Activated naive CD4-positive, alpha-beta T cell treated with anti-CD3 and anti-CD28 coated beads for 36 hours (primary cell): ENCODE data around the gene DNAI4. TPM values are rescaled to one million over a fixed set of nuclear protein-coding genes. Genes with fewer than 3 reads are reported as not detected.

ENCODE experiments used
- CTCF ChIA-PET: fragments of 350-600 bp; sonication (Branson Sonifier 250); formaldehyde crosslinking; loops from one replicate; lab custom pipeline; 2021; ENCODE audit warnings: antibody characterized with exemption; lab: Charles Lee
- DNase-seq: peaks from one replicate; pipeline ENCODE4 v3.0.0-alpha.2; 2020
- H3K27ac Mint-ChIP-seq: one replicate; pipeline ENCODE4 v1.8.0; 2021; ENCODE audit warnings: mild to moderate bottlenecking, mixed read lengths
- H3K27me3 Mint-ChIP-seq: one replicate; pipeline ENCODE4 v1.8.0; 2021; ENCODE audit warnings: low read depth, mixed read lengths
- H3K36me3 Mint-ChIP-seq: one replicate; pipeline ENCODE4 v1.8.0; 2021; ENCODE audit warnings: low read depth, mixed read lengths
- H3K4me1 Mint-ChIP-seq: one replicate; pipeline ENCODE4 v1.8.0; 2021; ENCODE audit warnings: low read depth, mixed read lengths
- H3K4me3 Mint-ChIP-seq: one replicate; pipeline ENCODE4 v1.8.0; 2021; ENCODE audit warnings: mild to moderate bottlenecking, moderate library complexity, mixed read lengths
- H3K9me3 Mint-ChIP-seq: one replicate; pipeline ENCODE4 v1.8.0; 2021; ENCODE audit warnings: mixed read lengths
- intact Hi-C: fragments of 100-400 bp; cut with micrococcal nuclease; formaldehyde crosslinking; loops from one replicate; pipeline ENCODE4 v1.15.1; 2023
- total RNA-seq, 2 experiments: library from RNA; stranded (reverse); gene quantifications; one replicate each; pipeline ENCODE4 v1.2.3, GENCODE V29; 2021

DNAI4 gene
- total RNA-seq, 2 experiments from 2014 or later, result 0.83 to 1.5 TPM

DNA sequence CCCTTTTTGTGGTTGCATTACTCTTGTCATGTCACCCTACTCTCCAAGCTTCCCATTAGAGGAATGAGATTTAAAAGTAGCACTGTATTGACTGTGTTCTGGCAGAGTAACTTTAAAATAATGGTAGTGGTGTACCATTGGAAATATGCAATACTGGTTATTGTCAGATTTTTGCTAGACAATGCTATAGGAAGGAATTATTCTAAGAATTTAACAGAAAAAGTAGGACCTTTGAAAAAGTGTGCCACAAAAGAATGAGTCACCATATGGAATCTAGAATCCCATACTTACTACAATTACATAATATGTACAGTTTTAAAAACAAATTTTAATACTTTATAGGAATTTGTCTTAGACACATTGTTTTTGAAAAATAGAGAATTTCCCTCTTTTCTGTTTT is 14.0 kb upstream of the DNAI4 start:
- no peak for DNase-seq
- no peak overlapping the region for H3K4me3 Mint-ChIP-seq

DNA sequence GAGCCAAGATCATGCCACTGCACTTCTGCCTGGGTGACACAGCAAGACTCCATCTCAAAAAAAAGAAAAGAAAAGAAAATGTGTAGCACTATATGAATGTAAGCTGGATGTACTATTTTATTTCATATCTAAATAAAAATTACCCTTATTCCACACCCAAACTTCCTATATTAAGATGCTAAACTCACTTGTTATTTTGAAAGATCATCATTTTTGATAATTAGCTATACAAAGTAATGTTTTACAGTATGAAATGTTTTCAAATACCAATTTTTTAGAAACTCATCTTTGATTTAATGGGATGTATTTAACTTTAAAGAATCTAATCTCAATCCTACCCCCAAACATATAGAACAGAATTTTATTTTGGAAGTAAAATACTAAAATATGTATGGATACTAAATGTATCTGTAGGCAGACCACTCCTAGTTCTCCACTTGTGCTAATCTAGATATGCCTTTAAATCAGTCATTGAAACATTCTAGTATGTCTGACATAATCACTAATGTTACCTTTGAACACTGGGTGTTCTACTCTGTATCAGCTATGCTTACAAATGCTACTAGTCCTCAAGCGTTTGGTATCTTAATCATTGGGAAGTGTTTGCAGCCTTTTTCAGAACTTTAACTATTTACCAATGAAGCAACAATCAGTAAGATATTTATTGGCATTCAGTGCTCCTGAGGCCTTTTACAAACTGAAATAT is 13.0 kb upstream of the DNAI4 start:
- intact Hi-C loops, result loop anchor here (1.0 to 10.0 kb wide), 4 partner anchors 7 to 1873 kb away; no protein-coding TSS in a partner anchor
- CTCF ChIA-PET, result interaction anchor here (0.8 kb wide), 1 partner anchor 9 kb away, joined by 3 read pairs; no protein-coding TSS in a partner anchor
- peaks cover 86% of the 10 kb centered on the region for H3K4me1 Mint-ChIP-seq
- peak overlapping the region; percentile 36 for H3K27ac Mint-ChIP-seq
- no peaks in the 10 kb centered on the region for H3K9me3 Mint-ChIP-seq
- DNase-seq, result no peak
- peaks cover 28% of the 10 kb centered on the region for H3K36me3 Mint-ChIP-seq
- no peak overlapping the region for H3K4me3 Mint-ChIP-seq
- H3K27me3 Mint-ChIP-seq, result no peaks in the 10 kb centered on the region

More for the DNA sequence above, 14.0 kb upstream of the DNAI4 start:
- H3K9me3 Mint-ChIP-seq, result no peaks in the 10 kb centered on the region
- H3K27ac Mint-ChIP-seq, result no peak overlapping the region
- intact Hi-C loops, result loop anchor here (1.0 to 10.0 kb wide), 4 partner anchors 8 to 1874 kb away; no protein-coding TSS in a partner anchor
- peaks cover 84% of the 10 kb centered on the region for H3K4me1 Mint-ChIP-seq
- CTCF ChIA-PET, result no interaction called here
- peaks cover 28% of the 10 kb centered on the region for H3K36me3 Mint-ChIP-seq
- H3K27me3 Mint-ChIP-seq, result no peaks in the 10 kb centered on the region

GRCh38 chr1:66933887-66934700 is 9.4 kb upstream of the DNAI4 start:
- H3K27me3 Mint-ChIP-seq, result no peaks in the 10 kb centered on the region
- no peaks in the 10 kb centered on the region for H3K9me3 Mint-ChIP-seq
- no peak for DNase-seq
- CTCF ChIA-PET, result interaction anchor here (0.9 to 1.3 kb wide), 3 partner anchors 13 to 216 kb away, joined by 3 to 5 read pairs (median 4); no protein-coding TSS in a partner anchor
- H3K4me1 Mint-ChIP-seq, result peaks cover 67% of the 10 kb centered on the region
- intact Hi-C loops, result loop anchor here (5.0 to 10.0 kb wide), 4 partner anchors 338 to 1869 kb away; no protein-coding TSS in a partner anchor
- peaks cover 30% of the 10 kb centered on the region for H3K36me3 Mint-ChIP-seq
- peak overlapping the region; percentile 74 for H3K4me3 Mint-ChIP-seq
- peak overlapping the region; percentile 84 for H3K27ac Mint-ChIP-seq

DNA sequence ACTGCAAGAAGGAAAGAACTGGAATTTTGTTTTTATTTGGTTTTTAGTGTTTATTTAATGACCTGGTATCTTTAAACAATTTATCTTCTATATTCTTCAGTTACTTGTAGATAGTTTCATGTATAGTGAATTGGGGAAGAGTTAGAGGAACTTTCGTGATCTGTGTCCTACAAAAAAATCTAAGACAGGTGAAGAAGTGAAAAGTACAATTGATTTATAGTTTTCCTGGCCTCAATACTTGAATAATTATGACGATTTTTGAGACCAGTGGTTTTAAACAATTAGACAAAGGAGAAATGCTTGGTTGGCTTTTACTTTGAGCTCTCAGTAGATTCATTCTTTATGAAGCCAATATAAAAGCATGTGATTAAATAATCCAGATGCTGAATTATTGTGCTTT is 7.6 kb upstream of the DNAI4 start:
- H3K36me3 Mint-ChIP-seq, result peaks cover 30% of the 10 kb centered on the region
- CTCF ChIA-PET, result no interaction called here

GRCh38 chr1:66931590-66931989 is 6.9 kb upstream of the DNAI4 start:
- Mint-ChIP-seq H3K9me3 (no peaks in the 10 kb centered on the region), H3K27ac (peak overlapping the region; percentile 92), H3K4me1 (peaks cover 56% of the 10 kb centered on the region), H3K36me3 (peaks cover 25% of the 10 kb centered on the region), H3K4me3 (peak overlapping the region; percentile 84), H3K27me3 (no peaks in the 10 kb centered on the region)
- CTCF ChIA-PET, result interaction anchor here (0.7 kb wide), 1 partner anchor 24 kb away, joined by 3 read pairs; no protein-coding TSS in a partner anchor
- no peak for DNase-seq
- intact Hi-C loops, result loop anchor here (2.0 to 10.0 kb wide), 6 partner anchors 49 to 1867 kb away; no protein-coding TSS in a partner anchor

More for the DNA sequence above, 7.6 kb upstream of the DNAI4 start:
- DNase-seq, result no peak
- H3K4me3 Mint-ChIP-seq, result peak overlapping the region; percentile 75
- H3K9me3 Mint-ChIP-seq, result no peaks in the 10 kb centered on the region
- intact Hi-C loops, result loop anchor here (5.0 to 10.0 kb wide), 4 partner anchors 340 to 1867 kb away; no protein-coding TSS in a partner anchor
- H3K4me1 Mint-ChIP-seq, result peaks cover 60% of the 10 kb centered on the region
- H3K27me3 Mint-ChIP-seq, result no peaks in the 10 kb centered on the region
- peak overlapping the region; percentile 84 for H3K27ac Mint-ChIP-seq

DNA sequence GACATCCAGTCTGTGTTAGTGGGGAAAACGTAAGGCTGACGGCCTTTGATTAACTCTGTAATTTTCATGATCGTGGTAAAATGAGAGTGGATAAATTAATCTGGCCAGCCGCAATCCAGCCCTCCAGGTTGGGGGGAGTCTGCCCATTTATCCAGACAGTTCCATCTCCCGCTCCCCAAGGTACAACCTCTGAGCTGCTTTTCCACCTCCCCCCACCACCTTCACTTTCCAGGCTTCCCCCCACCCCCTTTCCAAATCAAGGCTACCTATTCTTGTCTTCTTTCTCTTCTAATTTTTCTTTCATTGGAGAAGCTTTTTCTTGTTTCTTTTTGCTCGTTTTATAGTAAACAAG is 6.1 kb upstream of the DNAI4 start:
- Mint-ChIP-seq H3K27me3 (no peaks in the 10 kb centered on the region), H3K4me3 (peak overlapping the region; percentile 84), H3K27ac (peak overlapping the region; percentile 92), H3K9me3 (no peaks in the 10 kb centered on the region), H3K4me1 (peaks cover 56% of the 10 kb centered on the region), H3K36me3 (peaks cover 25% of the 10 kb centered on the region)
- CTCF ChIA-PET, result interaction anchor here (1.6 kb wide), 1 partner anchor 10 kb away, joined by 4 read pairs; no protein-coding TSS in a partner anchor
- DNase-seq, result no peak
- intact Hi-C loops, result loop anchor here (1.0 to 10.0 kb wide), 11 partner anchors 8 to 1866 kb away; no protein-coding TSS in a partner anchor

GRCh38 chr1:66929999-66930822 is 5.6 kb upstream of the DNAI4 start:
- Mint-ChIP-seq H3K27ac (peak overlapping the region; percentile 92), H3K4me1 (peaks cover 51% of the 10 kb centered on the region), H3K4me3 (peak overlapping the region; percentile 84), H3K36me3 (peaks cover 20% of the 10 kb centered on the region), H3K9me3 (no peaks in the 10 kb centered on the region), H3K27me3 (no peaks in the 10 kb centered on the region)
- intact Hi-C loops, result loop anchor here (1.0 to 10.0 kb wide), 13 partner anchors 8 to 1865 kb away; partner anchors contain the start of genes LEPR and LEPROT
- DNase-seq, result peak; percentile 92
- CTCF ChIA-PET, result interaction anchor here (1.6 kb wide), 1 partner anchor 11 kb away, joined by 4 read pairs; no protein-coding TSS in a partner anchor

- peaks cover 18% of the 10 kb centered on the region for H3K36me3 Mint-ChIP-seq
- H3K4me1 Mint-ChIP-seq, result peaks cover 46% of the 10 kb centered on the region
- intact Hi-C loops, result loop anchor here (5.0 to 10.0 kb wide), 2 partner anchors 495 to 1507 kb away; partner anchors contain the start of genes LEPR and LEPROT
- no peaks in the 10 kb centered on the region for H3K9me3 Mint-ChIP-seq
- no peaks in the 10 kb centered on the region for H3K27me3 Mint-ChIP-seq
- no peak for DNase-seq
- CTCF ChIA-PET, result interaction anchor here (1.6 kb wide), 1 partner anchor 12 kb away, joined by 4 read pairs; no protein-coding TSS in a partner anchor
- peak overlapping the region; percentile 84 for H3K4me3 Mint-ChIP-seq
- H3K27ac Mint-ChIP-seq, result peak overlapping the region; percentile 92
Observed at GRCh38 chr1:66929691-66929998, 5.0 kb upstream of the DNAI4 start.

DNA sequence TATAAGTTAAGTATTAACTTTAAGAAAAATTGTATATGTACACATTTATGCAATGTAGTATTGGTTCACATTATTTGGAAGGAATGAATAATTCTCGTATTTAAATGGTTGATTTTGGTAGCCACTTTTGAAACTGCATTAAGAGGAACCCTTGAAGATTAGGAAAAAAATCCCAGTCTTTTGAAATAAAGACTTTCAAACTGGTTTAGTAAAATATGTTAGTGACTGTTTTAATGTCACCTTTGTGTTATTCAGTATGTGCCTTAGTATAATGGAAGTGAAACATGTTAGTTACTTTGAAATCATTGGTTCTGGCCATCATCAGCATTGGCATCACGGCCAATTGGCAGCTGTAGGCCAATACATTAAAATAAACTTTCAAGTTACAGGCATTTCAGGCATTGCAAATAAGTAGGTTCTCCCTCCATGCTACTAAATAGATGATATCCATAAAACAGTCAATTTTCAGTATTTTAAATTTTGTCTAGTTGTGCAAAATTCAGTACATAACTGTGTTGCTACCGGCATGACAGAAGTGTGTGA is 4.6 kb upstream of the DNAI4 start:
- no peaks in the 10 kb centered on the region for H3K9me3 Mint-ChIP-seq
- peak overlapping the region; percentile 84 for H3K4me3 Mint-ChIP-seq
- H3K27ac Mint-ChIP-seq, result peak overlapping the region; percentile 92
- intact Hi-C loops, result loop anchor here (5.0 to 10.0 kb wide), 2 partner anchors 494 to 1507 kb away; partner anchors contain the start of genes LEPR and LEPROT
- peaks cover 18% of the 10 kb centered on the region for H3K36me3 Mint-ChIP-seq
- CTCF ChIA-PET, result no interaction called here
- no peaks in the 10 kb centered on the region for H3K27me3 Mint-ChIP-seq
- peaks cover 46% of the 10 kb centered on the region for H3K4me1 Mint-ChIP-seq
- peak; percentile 26 for DNase-seq

- intact Hi-C loops, result loop anchor here (5.0 to 10.0 kb wide), 2 partner anchors 493 to 1505 kb away; partner anchors contain the start of genes LEPR and LEPROT
- Mint-ChIP-seq H3K27me3 (no peaks in the 10 kb centered on the region), H3K9me3 (no peaks in the 10 kb centered on the region), H3K4me3 (no peak overlapping the region), H3K4me1 (peaks cover 42% of the 10 kb centered on the region), H3K36me3 (peaks cover 18% of the 10 kb centered on the region), H3K27ac (no peak overlapping the region)
- CTCF ChIA-PET, result no interaction called here
- no peak for DNase-seq
Observed at GRCh38 chr1:66927528-66927927, 2.9 kb upstream of the DNAI4 start.

GRCh38 chr1:66925944-66926343 is 1.3 kb upstream of the DNAI4 start:
- Mint-ChIP-seq H3K36me3 (peaks cover 8% of the 10 kb centered on the region), H3K27me3 (no peaks in the 10 kb centered on the region)
- no peak for DNase-seq

More at GRCh38 chr1:66925944-66926343, 1.3 kb upstream of the DNAI4 start:
- Mint-ChIP-seq H3K27ac (peak overlapping the region; percentile 62), H3K4me3 (peak overlapping the region; percentile 92), H3K4me1 (peaks cover 47% of the 10 kb centered on the region), H3K9me3 (no peaks in the 10 kb centered on the region)
- CTCF ChIA-PET, result interaction anchor here (1.4 kb wide), 1 partner anchor 163 kb away, joined by 4 read pairs; no protein-coding TSS in a partner anchor
- intact Hi-C loops, result loop anchor here (1.0 to 10.0 kb wide), 8 partner anchors 138 to 1504 kb away; partner anchors contain the start of genes GADD45A, LEPR, LEPROT and SERBP1
